HEK293 (cell line): ENCODE data around the gene HEATR5B.

Experiments used
- CTCF ChIP-seq: fragments of 450-650 bp; formaldehyde crosslinking; IDR thresholded peaks from 2 replicates; pipeline ENCODE4 v1.5.1; 2016; ENCODE audit warnings: missing biosample characterization, missing genetic modification characterization
- YY1 ChIP-seq: fragments of 450-650 bp; formaldehyde crosslinking; IDR thresholded peaks from 2 replicates; pipeline ENCODE4 v1.5.1; 2018; ENCODE audit warnings: missing biosample characterization, missing genetic modification characterization
- ZBTB1 ChIP-seq: fragments of 450-650 bp; formaldehyde crosslinking; IDR thresholded peaks from 2 replicates; pipeline ENCODE4 v1.5.1; 2016; ENCODE audit warnings: missing biosample characterization, missing genetic modification characterization
- ZBTB8A ChIP-seq: fragments of 450-650 bp; formaldehyde crosslinking; IDR thresholded peaks from 2 replicates; pipeline ENCODE4 v1.5.1; 2016; ENCODE audit warnings: missing biosample characterization, missing genetic modification characterization
- ZNF121 ChIP-seq: fragments of 450-650 bp; formaldehyde crosslinking; IDR thresholded peaks from 2 replicates; pipeline ENCODE4 v1.5.1; 2016; ENCODE audit warnings: missing biosample characterization, missing genetic modification characterization
- ZNF362 ChIP-seq: fragments of 450-650 bp; formaldehyde crosslinking; IDR thresholded peaks from 2 replicates; pipeline ENCODE4 v1.5.1; 2016; ENCODE audit warnings: missing biosample characterization, missing genetic modification characterization
- ZNF549 ChIP-seq: fragments of 450-650 bp; IDR thresholded peaks from 2 replicates; pipeline ENCODE4 v1.5.1; 2018; ENCODE audit warnings: missing biosample characterization, missing genetic modification characterization, mild to moderate bottlenecking, inconsistent platforms, moderate library complexity
- ZNF623 ChIP-seq: fragments of 450-650 bp; formaldehyde crosslinking; IDR thresholded peaks from 2 replicates; pipeline ENCODE4 v1.5.1; 2016; ENCODE audit warnings: missing biosample characterization, missing genetic modification characterization
- ZNF785 ChIP-seq: fragments of 450-650 bp; formaldehyde crosslinking; IDR thresholded peaks from 2 replicates; pipeline ENCODE4 v1.5.1; 2016; ENCODE audit warnings: missing biosample characterization, missing genetic modification characterization
- ZSCAN30 ChIP-seq: fragments of 450-650 bp; IDR thresholded peaks from 2 replicates; pipeline ENCODE4 v1.5.1; 2018; ENCODE audit warnings: missing biosample characterization, mild to moderate bottlenecking, missing genetic modification characterization, moderate library complexity

DNA sequence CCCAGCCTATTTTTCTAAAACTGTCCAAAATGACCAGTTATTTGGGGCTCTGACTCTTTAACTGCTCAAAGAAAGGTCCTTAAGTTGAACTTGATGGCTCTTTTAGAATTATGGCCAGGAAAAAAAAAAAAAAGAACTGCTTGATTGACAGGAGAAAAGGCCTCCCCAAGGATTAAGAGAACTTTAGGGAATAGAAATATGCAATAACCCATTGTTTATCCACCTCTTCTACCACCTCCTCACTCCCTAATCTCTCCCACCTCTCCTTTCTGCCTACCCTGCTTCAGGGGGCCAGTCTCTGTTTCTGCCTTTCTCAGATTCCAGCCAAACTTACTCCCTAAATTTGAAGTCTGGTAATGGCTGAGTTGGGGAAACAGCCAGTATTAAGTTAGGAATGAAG is 112.2 kb downstream of the HEATR5B start:
- no peak for TF ChIP-seq ZNF121 (tag by site-specific recombination)
- TF ChIP-seq ZBTB8A: no peak
- no peak for TF ChIP-seq CTCF (tag by site-specific recombination)
- TF ChIP-seq ZSCAN30: no peak
- no peak for TF ChIP-seq ZNF785 (tag by site-specific recombination)
- TF ChIP-seq YY1 (tag by site-specific recombination): no peak
- no peak for TF ChIP-seq ZNF549 (tag by site-specific recombination)
- no peak for TF ChIP-seq ZBTB1 (tag by site-specific recombination)
- TF ChIP-seq ZNF623 (tag by site-specific recombination): no peak
- no peak for TF ChIP-seq ZNF362 (tag by site-specific recombination)
